WTC11 (cell line): ENCODE measurements around the gene MT1M. TPM values are rescaled to one million over a fixed set of nuclear protein-coding genes. Genes with fewer than 3 reads are reported as not detected.

Experiments
- ATAC-seq: fragments of 200-7000 bp; cut with Tn5 transposase; 2 replicates; pipeline ENCODE4 v1.10.0; 2021; ENCODE audit warnings: mild to moderate bottlenecking, moderate library complexity
- CTCF ChIA-PET: fragments of 300-600 bp; sonication (Branson Sonifier 250); formaldehyde crosslinking; loops from one replicate; lab custom pipeline; 2021; ENCODE audit warnings: antibody characterized with exemption; lab: Charles Lee
- POLR2A ChIA-PET: fragments of 350-600 bp; sonication (Branson Sonifier 250); formaldehyde crosslinking; loops from one replicate; lab custom pipeline; 2021; ENCODE audit warnings: antibody characterized with exemption; lab: Charles Lee
- DNase-seq: peaks from one replicate; pipeline ENCODE4 v3.0.0; 2021; ENCODE audit warnings: low spot score
- H3K27ac Mint-ChIP-seq: 2 replicates; pipeline ENCODE4 v1.8.0; 2021; ENCODE audit warnings: mixed read lengths
- H3K27me3 Mint-ChIP-seq: 2 replicates; pipeline ENCODE4 v1.8.0; 2021; ENCODE audit warnings: low read depth, mild to moderate bottlenecking, moderate library complexity, mixed read lengths
- H3K36me3 Mint-ChIP-seq: 2 replicates; pipeline ENCODE4 v1.8.0; 2021; ENCODE audit warnings: mixed read lengths
- H3K4me1 Mint-ChIP-seq: 2 replicates; pipeline ENCODE4 v1.8.0; 2022; ENCODE audit warnings: mixed read lengths
- H3K4me3 Mint-ChIP-seq: 2 replicates; pipeline ENCODE4 v1.8.0; 2021; ENCODE audit warnings: mild to moderate bottlenecking, moderate library complexity, mixed read lengths
- H3K9me3 Mint-ChIP-seq: 2 replicates; pipeline ENCODE4 v1.8.0; 2021; ENCODE audit warnings: mixed read lengths
- CREB1 ChIP-seq: sonication (generic); formaldehyde crosslinking; IDR thresholded peaks from 2 replicates; pipeline ENCODE4 v1.8.0; 2023; ENCODE audit warnings: mild to moderate bottlenecking, missing genetic modification reagents
- ELF4 ChIP-seq: sonication (generic); formaldehyde crosslinking; IDR thresholded peaks from 2 replicates; pipeline ENCODE4 v1.8.1; 2022; ENCODE audit warnings: low read depth, mild to moderate bottlenecking, moderate library complexity, missing genetic modification reagents
- HMGA2 ChIP-seq: fragments of 250-450 bp; sonication (Bioruptor Pico); IDR thresholded peaks from 2 replicates; pipeline ENCODE4 v1.4.0; 2021; ENCODE audit warnings: mild to moderate bottlenecking, moderate library complexity
- JUN ChIP-seq: sonication (generic); formaldehyde crosslinking; IDR thresholded peaks from 2 replicates; pipeline ENCODE4 v1.8.0; 2023; ENCODE audit warnings: mild to moderate bottlenecking, missing genetic modification reagents
- MYBL2 ChIP-seq: sonication (generic); formaldehyde crosslinking; IDR thresholded peaks from 2 replicates; pipeline ENCODE4 v1.8.1; 2023; ENCODE audit warnings: mild to moderate bottlenecking, moderate library complexity, missing genetic modification reagents
- NFE2L1 ChIP-seq: sonication (generic); formaldehyde crosslinking; IDR thresholded peaks from 2 replicates; pipeline ENCODE4 v1.8.1; 2023; ENCODE audit warnings: missing genetic modification reagents
- RELA ChIP-seq: sonication (generic); formaldehyde crosslinking; IDR thresholded peaks from 2 replicates; pipeline ENCODE4 v1.8.1; 2022; ENCODE audit warnings: missing genetic modification reagents, mild to moderate bottlenecking, borderline replicate concordance
- SMAD3 ChIP-seq: sonication (generic); formaldehyde crosslinking; IDR thresholded peaks from 2 replicates; pipeline ENCODE4 v1.8.0; 2022; ENCODE audit warnings: missing genetic modification reagents, mild to moderate bottlenecking, borderline replicate concordance
- SOX15 ChIP-seq: fragments of 250-450 bp; sonication (Bioruptor Pico); IDR thresholded peaks from 2 replicates; pipeline ENCODE4 v1.9.0; 2021; ENCODE audit warnings: mild to moderate bottlenecking
- ZNF423 ChIP-seq: fragments of 250-450 bp; sonication (Bioruptor Pico); IDR thresholded peaks from 2 replicates; pipeline ENCODE4 v2.1.2; 2022; ENCODE audit warnings: mild to moderate bottlenecking, moderate library complexity
- total RNA-seq: library from RNA; stranded (reverse); gene quantifications from 3 replicates; pipeline ENCODE4 v1.2.3, GENCODE V29; 2021
- TF ChIP-seq, protein P1 (sequence below): sonication (generic); formaldehyde crosslinking; IDR thresholded peaks from 2 replicates; pipeline ENCODE4 v1.8.1; 2022; ENCODE audit warnings: missing genetic modification reagents, borderline replicate concordance
- TF ChIP-seq, protein P2 (sequence below): fragments of 200-600 bp; IDR thresholded peaks from 2 replicates; pipeline ENCODE4 v1.8.0; 2022; ENCODE audit warnings: antibody characterized with exemption
- TF ChIP-seq, protein P3 (sequence below): sonication (generic); formaldehyde crosslinking; IDR thresholded peaks from 2 replicates; pipeline ENCODE4 v1.8.1; 2023; ENCODE audit warnings: mild to moderate bottlenecking, moderate library complexity, missing genetic modification reagents
- TF ChIP-seq, protein P4 (sequence below): sonication (generic); formaldehyde crosslinking; IDR thresholded peaks from 2 replicates; pipeline ENCODE4 v1.8.1; 2023; ENCODE audit warnings: mild to moderate bottlenecking, missing genetic modification reagents, borderline replicate concordance
- TF ChIP-seq, protein P5 (sequence below): sonication (generic); formaldehyde crosslinking; IDR thresholded peaks from 2 replicates; pipeline ENCODE4 v1.8.0; 2022; ENCODE audit warnings: mild to moderate bottlenecking, missing genetic modification reagents
- TF ChIP-seq, protein P6 (sequence below): sonication (generic); formaldehyde crosslinking; IDR thresholded peaks from 2 replicates; pipeline ENCODE4 v1.8.1; 2022; ENCODE audit warnings: mild to moderate bottlenecking, missing genetic modification reagents, moderate library complexity, borderline replicate concordance

Gene MT1M
- total RNA-seq, 1 experiment from 2014 or later = 4.7 TPM

DNA sequence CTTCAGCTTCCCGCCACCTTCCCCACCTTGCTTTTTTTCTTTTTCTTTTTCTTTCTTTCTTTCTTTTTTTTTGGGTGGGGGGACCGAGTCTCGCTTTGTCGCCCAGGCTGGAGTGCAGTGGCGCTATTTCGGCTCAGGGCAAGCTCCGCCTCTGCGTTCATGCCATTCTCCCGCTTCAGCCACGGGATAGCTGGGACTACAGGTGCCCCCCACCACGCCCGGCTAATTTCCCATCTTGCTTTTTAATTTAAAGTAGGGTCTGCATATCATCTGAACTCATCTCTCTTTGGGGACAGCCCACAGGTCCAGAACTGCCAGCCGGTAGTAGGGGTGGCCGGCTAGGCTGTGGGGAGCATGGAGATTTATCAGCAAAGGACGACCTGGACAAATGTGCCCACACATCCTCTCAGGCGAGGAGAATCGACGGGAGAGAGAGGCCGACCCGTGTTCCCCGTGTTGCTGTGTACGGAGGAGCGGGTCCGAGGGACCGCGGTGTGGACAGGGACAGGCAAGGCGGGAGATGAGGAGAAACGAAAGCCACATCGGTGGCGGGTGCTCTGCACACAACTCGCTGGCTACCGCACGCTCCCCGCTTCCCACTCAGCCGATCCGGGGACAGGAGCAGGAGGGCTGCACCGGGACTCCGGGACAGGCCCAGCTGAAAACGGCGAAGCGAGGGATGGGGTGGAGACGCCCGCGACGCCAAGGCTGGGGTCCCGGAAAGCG, 2.4 kb downstream of the MT1M start (continued):
- TF ChIP-seq MYBL2 (no peak), SOX15 (no peak), NFE2L1 (no peak)
- TF ChIP-seq, protein P1, sequence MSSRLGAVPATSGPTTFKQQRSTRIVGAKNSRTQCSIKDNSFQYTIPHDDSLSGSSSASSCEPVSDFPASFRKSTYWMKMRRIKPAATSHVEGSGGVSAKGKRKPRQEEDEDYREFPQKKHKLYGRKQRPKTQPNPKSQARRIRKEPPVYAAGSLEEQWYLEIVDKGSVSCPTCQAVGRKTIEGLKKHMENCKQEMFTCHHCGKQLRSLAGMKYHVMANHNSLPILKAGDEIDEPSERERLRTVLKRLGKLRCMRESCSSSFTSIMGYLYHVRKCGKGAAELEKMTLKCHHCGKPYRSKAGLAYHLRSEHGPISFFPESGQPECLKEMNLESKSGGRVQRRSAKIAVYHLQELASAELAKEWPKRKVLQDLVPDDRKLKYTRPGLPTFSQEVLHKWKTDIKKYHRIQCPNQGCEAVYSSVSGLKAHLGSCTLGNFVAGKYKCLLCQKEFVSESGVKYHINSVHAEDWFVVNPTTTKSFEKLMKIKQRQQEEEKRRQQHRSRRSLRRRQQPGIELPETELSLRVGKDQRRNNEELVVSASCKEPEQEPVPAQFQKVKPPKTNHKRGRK (CRISPR knock-in tag) = no peak
- TF ChIP-seq, protein P2, sequence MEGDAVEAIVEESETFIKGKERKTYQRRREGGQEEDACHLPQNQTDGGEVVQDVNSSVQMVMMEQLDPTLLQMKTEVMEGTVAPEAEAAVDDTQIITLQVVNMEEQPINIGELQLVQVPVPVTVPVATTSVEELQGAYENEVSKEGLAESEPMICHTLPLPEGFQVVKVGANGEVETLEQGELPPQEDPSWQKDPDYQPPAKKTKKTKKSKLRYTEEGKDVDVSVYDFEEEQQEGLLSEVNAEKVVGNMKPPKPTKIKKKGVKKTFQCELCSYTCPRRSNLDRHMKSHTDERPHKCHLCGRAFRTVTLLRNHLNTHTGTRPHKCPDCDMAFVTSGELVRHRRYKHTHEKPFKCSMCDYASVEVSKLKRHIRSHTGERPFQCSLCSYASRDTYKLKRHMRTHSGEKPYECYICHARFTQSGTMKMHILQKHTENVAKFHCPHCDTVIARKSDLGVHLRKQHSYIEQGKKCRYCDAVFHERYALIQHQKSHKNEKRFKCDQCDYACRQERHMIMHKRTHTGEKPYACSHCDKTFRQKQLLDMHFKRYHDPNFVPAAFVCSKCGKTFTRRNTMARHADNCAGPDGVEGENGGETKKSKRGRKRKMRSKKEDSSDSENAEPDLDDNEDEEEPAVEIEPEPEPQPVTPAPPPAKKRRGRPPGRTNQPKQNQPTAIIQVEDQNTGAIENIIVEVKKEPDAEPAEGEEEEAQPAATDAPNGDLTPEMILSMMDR = no peak

DNA sequence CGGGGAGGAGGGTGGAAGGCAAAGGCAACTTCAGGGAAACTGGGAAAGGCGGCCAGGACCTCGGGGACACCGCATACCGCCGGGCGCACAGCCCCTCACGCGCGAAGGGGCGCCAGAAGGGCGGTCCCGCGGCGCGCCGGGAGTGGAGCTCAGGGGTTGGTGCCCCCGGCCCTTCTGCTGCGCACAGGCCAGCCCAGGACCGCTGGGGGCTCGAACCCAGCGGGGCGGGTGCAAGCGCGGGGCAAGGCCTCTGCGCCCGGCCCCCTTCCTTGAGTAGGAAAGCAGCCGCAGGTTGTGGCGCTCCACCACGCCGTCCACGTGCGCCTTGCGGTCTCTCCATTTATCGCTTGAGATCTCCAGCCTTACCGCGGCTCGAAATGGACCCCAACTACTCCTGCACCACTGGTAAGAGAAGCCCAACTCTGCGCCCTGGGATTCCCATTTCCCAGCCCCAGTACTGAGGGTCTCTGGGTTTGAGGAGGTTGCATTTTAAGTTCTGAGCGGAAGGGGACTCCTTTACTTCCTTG, 3.0 kb downstream of the MT1M start:
- POLR2A ChIA-PET = interaction anchor here (1.1 to 5.1 kb wide), 2 partner anchors 10 to 34 kb away, joined by 4 to 24 read pairs; partner anchors contain the start of genes MT1E and MT1H
- peaks cover 100% of the 10 kb centered on the region for H3K27me3 Mint-ChIP-seq
- CTCF ChIA-PET = interaction anchor here (1.9 kb wide), 1 partner anchor 32 kb away, joined by 4 read pairs; no protein-coding TSS in a partner anchor
- H3K4me1 Mint-ChIP-seq = peaks cover 32% of the 10 kb centered on the region
- TF ChIP-seq, protein P3, sequence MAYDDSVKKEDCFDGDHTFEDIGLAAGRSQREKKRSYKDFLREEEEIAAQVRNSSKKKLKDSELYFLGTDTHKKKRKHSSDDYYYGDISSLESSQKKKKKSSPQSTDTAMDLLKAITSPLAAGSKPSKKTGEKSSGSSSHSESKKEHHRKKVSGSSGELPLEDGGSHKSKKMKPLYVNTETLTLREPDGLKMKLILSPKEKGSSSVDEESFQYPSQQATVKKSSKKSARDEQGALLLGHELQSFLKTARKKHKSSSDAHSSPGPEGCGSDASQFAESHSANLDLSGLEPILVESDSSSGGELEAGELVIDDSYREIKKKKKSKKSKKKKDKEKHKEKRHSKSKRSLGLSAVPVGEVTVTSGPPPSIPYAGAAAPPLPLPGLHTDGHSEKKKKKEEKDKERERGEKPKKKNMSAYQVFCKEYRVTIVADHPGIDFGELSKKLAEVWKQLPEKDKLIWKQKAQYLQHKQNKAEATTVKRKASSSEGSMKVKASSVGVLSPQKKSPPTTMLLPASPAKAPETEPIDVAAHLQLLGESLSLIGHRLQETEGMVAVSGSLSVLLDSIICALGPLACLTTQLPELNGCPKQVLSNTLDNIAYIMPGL = peak; percentile 52; the same call in 1 of the 2 replicates
- TF ChIP-seq SMAD3 (CRISPR knock-in tag) = no peak
- no peak overlapping the region for H3K27ac Mint-ChIP-seq
- H3K9me3 Mint-ChIP-seq = no peaks in the 10 kb centered on the region
- peaks cover 6% of the 10 kb centered on the region; the same call in 1 of the 2 replicates for H3K36me3 Mint-ChIP-seq
- peak overlapping the region; percentile 71 for H3K4me3 Mint-ChIP-seq
- ATAC-seq (peak; percentile 4), DNase-seq (no peak)

DNA sequence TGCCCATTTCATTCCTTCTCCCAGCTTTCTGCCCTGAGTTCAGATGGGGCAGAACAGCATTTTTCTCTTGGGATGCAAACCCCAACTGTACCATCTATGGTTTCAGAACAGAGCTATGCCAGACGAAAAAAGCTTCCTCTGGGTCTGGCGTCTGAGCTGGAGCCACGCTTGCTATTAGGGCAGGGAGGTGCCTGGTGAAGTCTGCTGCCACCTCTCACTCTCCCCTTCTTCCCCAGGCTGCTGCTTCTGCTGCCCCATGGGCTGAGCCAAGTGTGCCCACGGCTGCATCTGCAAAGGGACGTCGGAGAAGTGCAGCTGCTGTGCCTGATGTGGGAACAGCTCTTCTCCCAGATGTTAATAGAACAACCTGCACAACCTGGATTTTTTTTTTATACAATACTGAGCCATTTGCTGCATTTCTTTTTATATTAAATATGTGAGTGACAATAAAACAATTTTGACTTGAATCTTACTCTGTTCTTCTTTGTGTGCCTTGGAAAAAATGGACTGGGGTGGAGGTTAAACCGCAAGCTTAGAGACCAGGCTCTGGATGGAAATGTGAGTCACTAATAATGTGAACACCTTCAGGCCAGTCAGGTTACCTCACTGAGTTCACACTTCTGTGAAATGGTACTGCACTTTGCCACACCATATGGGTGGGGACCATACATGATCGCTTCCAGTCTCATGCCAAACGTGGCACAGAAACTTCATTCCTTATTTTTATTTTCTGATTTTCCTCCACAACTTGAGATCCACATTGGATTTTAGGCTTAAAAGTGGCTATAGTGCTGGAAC, 4.4 kb downstream of the MT1M start:
- Mint-ChIP-seq H3K27ac (no peak overlapping the region), H3K4me1 (peaks cover 30% of the 10 kb centered on the region), H3K36me3 (peaks cover 6% of the 10 kb centered on the region; the same call in 1 of the 2 replicates), H3K9me3 (no peaks in the 10 kb centered on the region), H3K4me3 (no peak overlapping the region), H3K27me3 (peaks cover 100% of the 10 kb centered on the region)
- ChIA-PET POLR2A (interaction anchor here (1.0 to 5.1 kb wide), 2 partner anchors 11 to 39 kb away, joined by 3 to 24 read pairs; partner anchors contain the start of gene MT1E), CTCF (interaction anchor here (0.6 to 1.8 kb wide), 5 partner anchors 16 to 65 kb away, joined by 3 to 5 read pairs (median 3); partner anchors contain the start of gene MT1G)
- TF ChIP-seq, protein P4, sequence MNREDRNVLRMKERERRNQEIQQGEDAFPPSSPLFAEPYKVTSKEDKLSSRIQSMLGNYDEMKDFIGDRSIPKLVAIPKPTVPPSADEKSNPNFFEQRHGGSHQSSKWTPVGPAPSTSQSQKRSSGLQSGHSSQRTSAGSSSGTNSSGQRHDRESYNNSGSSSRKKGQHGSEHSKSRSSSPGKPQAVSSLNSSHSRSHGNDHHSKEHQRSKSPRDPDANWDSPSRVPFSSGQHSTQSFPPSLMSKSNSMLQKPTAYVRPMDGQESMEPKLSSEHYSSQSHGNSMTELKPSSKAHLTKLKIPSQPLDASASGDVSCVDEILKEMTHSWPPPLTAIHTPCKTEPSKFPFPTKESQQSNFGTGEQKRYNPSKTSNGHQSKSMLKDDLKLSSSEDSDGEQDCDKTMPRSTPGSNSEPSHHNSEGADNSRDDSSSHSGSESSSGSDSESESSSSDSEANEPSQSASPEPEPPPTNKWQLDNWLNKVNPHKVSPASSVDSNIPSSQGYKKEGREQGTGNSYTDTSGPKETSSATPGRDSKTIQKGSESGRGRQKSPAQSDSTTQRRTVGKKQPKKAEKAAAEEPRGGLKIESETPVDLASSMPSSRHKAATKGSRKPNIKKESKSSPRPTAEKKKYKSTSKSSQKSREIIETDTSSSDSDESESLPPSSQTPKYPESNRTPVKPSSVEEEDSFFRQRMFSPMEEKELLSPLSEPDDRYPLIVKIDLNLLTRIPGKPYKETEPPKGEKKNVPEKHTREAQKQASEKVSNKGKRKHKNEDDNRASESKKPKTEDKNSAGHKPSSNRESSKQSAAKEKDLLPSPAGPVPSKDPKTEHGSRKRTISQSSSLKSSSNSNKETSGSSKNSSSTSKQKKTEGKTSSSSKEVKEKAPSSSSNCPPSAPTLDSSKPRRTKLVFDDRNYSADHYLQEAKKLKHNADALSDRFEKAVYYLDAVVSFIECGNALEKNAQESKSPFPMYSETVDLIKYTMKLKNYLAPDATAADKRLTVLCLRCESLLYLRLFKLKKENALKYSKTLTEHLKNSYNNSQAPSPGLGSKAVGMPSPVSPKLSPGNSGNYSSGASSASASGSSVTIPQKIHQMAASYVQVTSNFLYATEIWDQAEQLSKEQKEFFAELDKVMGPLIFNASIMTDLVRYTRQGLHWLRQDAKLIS = no peak
- TF ChIP-seq JUN (CRISPR knock-in tag) (no peak), RELA (CRISPR knock-in tag) (no peak), ZNF423 (CRISPR knock-in tag) (no peak), HMGA2 (CRISPR knock-in tag) (no peak), ELF4 (CRISPR knock-in tag) (no peak), CREB1 (no peak)
- TF ChIP-seq, protein P5, sequence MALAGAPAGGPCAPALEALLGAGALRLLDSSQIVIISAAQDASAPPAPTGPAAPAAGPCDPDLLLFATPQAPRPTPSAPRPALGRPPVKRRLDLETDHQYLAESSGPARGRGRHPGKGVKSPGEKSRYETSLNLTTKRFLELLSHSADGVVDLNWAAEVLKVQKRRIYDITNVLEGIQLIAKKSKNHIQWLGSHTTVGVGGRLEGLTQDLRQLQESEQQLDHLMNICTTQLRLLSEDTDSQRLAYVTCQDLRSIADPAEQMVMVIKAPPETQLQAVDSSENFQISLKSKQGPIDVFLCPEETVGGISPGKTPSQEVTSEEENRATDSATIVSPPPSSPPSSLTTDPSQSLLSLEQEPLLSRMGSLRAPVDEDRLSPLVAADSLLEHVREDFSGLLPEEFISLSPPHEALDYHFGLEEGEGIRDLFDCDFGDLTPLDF (CRISPR knock-in tag) = no peak
- TF ChIP-seq, protein P6, sequence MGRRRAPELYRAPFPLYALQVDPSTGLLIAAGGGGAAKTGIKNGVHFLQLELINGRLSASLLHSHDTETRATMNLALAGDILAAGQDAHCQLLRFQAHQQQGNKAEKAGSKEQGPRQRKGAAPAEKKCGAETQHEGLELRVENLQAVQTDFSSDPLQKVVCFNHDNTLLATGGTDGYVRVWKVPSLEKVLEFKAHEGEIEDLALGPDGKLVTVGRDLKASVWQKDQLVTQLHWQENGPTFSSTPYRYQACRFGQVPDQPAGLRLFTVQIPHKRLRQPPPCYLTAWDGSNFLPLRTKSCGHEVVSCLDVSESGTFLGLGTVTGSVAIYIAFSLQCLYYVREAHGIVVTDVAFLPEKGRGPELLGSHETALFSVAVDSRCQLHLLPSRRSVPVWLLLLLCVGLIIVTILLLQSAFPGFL (CRISPR knock-in tag) = no peak
- TF ChIP-seq, protein P1 (CRISPR knock-in tag) = no peak
- DNase-seq (no peak), ATAC-seq (no peak)
